OCI-LY1 (cell line): ENCODE data around the gene MPPED2.

Experiments
- EZH2 ChIP-seq: fragments of 200-600 bp; sonication (generic), shearing (Covaris generic); IDR thresholded peaks from 2 replicates; pipeline ENCODE4 v1.8.0; 2017; ENCODE audit warnings: borderline replicate concordance, mixed run types, mild to moderate bottlenecking, antibody characterized with exemption, low read length, moderate library complexity, mixed read lengths
- TF ChIP-seq, protein P1 (sequence below): fragments of 200-600 bp; sonication (generic), shearing (Covaris generic); IDR thresholded peaks from 2 replicates; pipeline ENCODE4 v1.5.1; 2017; ENCODE audit warnings: mild to moderate bottlenecking, antibody characterized with exemption, low read length, moderate library complexity, mixed read lengths

DNA sequence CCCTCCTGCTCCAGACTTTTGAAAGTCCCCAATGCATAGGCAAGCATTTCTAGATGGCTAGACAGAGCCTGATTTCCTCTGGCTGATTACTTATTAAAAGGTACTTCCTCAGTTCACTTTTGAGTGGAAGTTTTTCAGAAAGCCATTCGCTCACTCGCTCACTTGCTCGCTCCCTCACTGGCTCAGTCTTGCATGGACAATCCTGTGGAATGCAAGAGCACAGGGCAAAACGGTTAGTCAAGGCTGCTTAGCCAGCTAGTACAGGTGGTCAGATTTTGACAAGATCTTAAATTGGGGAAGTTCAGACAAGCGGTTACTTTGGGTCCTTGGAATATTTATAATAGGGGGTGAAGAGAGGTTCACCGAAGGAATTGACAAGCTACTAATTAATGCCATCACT, 162.3 kb downstream of the MPPED2 start:
- TF ChIP-seq, protein P1, sequence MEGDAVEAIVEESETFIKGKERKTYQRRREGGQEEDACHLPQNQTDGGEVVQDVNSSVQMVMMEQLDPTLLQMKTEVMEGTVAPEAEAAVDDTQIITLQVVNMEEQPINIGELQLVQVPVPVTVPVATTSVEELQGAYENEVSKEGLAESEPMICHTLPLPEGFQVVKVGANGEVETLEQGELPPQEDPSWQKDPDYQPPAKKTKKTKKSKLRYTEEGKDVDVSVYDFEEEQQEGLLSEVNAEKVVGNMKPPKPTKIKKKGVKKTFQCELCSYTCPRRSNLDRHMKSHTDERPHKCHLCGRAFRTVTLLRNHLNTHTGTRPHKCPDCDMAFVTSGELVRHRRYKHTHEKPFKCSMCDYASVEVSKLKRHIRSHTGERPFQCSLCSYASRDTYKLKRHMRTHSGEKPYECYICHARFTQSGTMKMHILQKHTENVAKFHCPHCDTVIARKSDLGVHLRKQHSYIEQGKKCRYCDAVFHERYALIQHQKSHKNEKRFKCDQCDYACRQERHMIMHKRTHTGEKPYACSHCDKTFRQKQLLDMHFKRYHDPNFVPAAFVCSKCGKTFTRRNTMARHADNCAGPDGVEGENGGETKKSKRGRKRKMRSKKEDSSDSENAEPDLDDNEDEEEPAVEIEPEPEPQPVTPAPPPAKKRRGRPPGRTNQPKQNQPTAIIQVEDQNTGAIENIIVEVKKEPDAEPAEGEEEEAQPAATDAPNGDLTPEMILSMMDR, result no peak
- no peak for TF ChIP-seq EZH2
